Motor neuron (in vitro differentiated cells): ENCODE measurements around the gene OTOA. TPM values are rescaled to one million over a fixed set of nuclear protein-coding genes. Genes with fewer than 3 reads are reported as not detected.
"Not testable (repeated sequence)": the region's sequence is repeated elsewhere in the genome, so short reads cannot be mapped to it uniquely, and the experiment has no call there.

Source experiments
- ATAC-seq, 8 experiments: fragments of 200-7000 bp; cut with Tn5 transposase; replicated peaks in 6 of 8; 2 replicates each; pipeline ENCODE4 v1.8.0; 2021; ENCODE audit warnings: mild to moderate bottlenecking in 8 of 8, moderate library complexity in 8 of 8
- H3K27ac ChIP-seq, 2 donors: fragments of 250-450 bp; sonication (Bioruptor Pico); 2 replicates each; pipeline ENCODE4 v1.9.0; 2021; ENCODE audit warnings: antibody characterized with exemption in 2 of 2, mild to moderate bottlenecking in 2 of 2, moderate library complexity in 1 of 2
- H3K4me1 ChIP-seq, 2 donors: fragments of 250-450 bp; sonication (Bioruptor Pico); replicated peaks in 1 of 2; 2 replicates each; pipeline ENCODE4 v1.6.1; 2021; ENCODE audit warnings: antibody characterized with exemption in 2 of 2, mild to moderate bottlenecking in 2 of 2, moderate library complexity in 1 of 2
- H3K4me3 ChIP-seq, 5 donors: fragments of 250-450 bp; sonication (Bioruptor Pico); 2 replicates each; pipeline ENCODE4 v1.9.0; 2021; ENCODE audit warnings: antibody characterized with exemption in 5 of 5, mild to moderate bottlenecking in 5 of 5, moderate library complexity in 4 of 5
- WGBS, 10 experiments: fragments of 450-650 bp; shearing (Covaris generic); methylation state at CpG; one replicate each; pipeline ENCODE4 v1.0.0; 2022; 5-methylcytosine and 5-hydroxymethylcytosine counted together
- in situ Hi-C, 9 experiments: fragments of 400-800 bp; cut with MboI; loops; one replicate each; pipeline ENCODE4 v1.15.0; 2021; ENCODE audit warnings: low sequenced_read_pairs in 9 of 9, low pct_unique_long_range_greater_than_20kb in 2 of 9; ENCODE audit not compliant: unreplicated experiment in 9 of 9
- total RNA-seq, 8 experiments: library from RNA; unstranded; fragments of 300-600 nt; gene quantifications; 2 replicates each; pipeline versions ENCODE4 v1.2.3 to v1.2.4, GENCODE V29; 2022

Gene OTOA
- total RNA-seq, 8 experiments from 2014 or later = 0.05 to 0.47 (median 0.22) TPM

DNA sequence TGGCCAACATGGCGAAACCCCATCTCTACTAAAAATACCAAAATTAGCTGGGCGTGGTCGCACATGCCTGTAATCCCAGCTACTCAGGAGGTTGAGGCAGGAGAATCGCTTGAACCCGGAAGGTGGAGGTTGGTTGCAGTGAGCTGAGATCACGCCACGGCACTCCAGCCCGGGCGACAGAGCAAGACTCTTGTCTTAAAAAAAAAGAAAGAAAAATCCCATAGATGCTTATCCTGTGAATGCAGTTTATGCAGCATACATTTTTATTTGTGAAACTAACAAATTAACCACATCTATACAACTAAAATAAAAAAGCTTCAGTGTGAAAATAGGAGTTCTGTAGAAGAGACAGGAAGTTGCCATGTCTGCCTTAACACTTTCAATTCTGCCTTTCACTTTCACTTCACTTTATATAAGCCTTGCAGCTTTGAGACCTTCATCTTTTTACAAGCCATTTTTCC lies 18.5 kb upstream of the OTOA start:
- 73 to 100% (median 97%) methylated on average over 2 to 8 of the region's 9 CpGs; no CpG with 5 or more reads in 4 of the 10 experiments for WGBS, 10 experiments
- Histone ChIP-seq H3K4me1 (no peaks in the 10 kb centered on the region), H3K27ac (no peak overlapping the region), H3K4me3 (no peak overlapping the region)
- in situ Hi-C loops = no loop called here
- ATAC-seq = peak in 2 of 8 experiments; percentile 50 to 74

GRCh38 chr16:21646091-21646490 lies 17.7 kb upstream of the OTOA start:
- ATAC-seq = no peak
- H3K27ac ChIP-seq = no peak overlapping the region
- no peak overlapping the region for H3K4me3 ChIP-seq
- in situ Hi-C loops = no loop called here
- 44 to 100% (median 92%) methylated on average over 1 to 5 of the region's 5 CpGs; no CpG with 5 or more reads in 2 of the 10 experiments for WGBS, 10 experiments
- H3K4me1 ChIP-seq = no peaks in the 10 kb centered on the region

- Histone ChIP-seq H3K4me3 (no peak overlapping the region), H3K27ac (no peak overlapping the region), H3K4me1 (no peaks in the 10 kb centered on the region)
- WGBS, 10 experiments = 81 to 100% (median 94%) methylated on average over 2 to 13 of the region's 18 CpGs; no CpG with 5 or more reads in 3 of the 10 experiments
- in situ Hi-C loops = no loop called here
- ATAC-seq = no peak
Measured at GRCh38 chr16:21646721-21647561, 16.8 kb upstream of the OTOA start.

DNA sequence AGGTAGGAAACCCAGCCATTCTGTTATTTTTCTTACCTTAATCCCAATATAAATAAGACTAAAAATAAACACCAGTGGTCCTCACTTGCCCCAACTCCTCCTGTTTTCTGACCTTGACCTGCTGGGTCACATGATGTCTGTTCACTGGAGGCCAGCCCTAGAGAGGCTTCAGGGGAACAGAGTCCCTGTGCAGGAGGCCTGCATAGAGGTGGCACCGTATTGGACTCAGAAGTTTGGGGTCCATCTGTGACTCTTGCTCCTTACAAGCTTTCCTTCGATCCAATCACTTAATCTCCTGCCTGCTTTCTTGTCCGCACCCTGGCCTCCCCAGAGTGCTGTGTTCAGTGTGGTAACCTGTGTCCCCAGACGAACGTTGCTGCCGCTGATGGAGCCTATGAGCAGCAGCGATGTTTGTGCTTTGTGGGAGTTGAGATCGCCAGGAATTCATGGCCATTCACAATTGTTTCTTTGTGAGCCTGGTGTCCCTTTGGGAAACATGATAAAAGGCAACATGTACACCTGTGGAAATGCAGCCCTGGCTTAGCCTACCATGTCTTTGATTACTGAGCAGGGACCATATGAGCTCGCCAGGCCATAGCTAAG lies 16.1 kb upstream of the OTOA start:
- WGBS, 10 experiments = 82 to 100% (median 100%) methylated on average over 2 to 6 of the region's 9 CpGs; no CpG with 5 or more reads in 3 of the 10 experiments
- H3K4me1 ChIP-seq = no peaks in the 10 kb centered on the region
- no peak overlapping the region for H3K27ac ChIP-seq
- H3K4me3 ChIP-seq = no peak overlapping the region
- ATAC-seq = no peak
- in situ Hi-C loops = no loop called here

DNA sequence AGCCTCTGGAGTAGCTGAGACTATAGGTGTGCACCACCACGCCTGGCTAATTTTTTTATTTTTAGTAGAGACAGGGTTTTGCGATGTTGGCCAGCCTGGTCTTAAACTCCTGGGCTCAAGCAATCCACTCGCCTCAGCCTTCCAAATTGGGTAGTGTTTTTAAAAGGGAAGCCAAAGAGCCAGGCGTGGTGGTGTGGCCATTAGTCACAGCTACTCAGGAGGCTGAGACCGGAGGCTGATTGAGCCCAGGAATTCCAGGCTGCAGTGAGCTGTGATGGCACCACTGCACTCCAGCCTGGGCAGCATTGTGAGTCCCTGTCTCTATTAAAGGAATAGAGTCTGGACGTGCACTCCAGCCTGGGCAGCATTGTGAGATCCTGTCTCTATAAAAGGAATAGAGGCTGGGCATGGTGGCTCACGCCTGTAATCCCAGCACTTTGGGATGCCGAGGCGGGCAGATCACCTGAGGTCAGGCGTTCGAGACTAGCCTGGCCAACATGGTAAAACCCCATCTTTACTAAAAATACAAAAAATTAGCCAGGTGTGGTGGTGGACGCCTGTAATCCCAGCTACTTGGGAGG lies 13.9 kb upstream of the OTOA start:
- in situ Hi-C loops = loop anchor here in 1 of 9 experiments (25.0 kb wide), 1 partner anchor 487 kb away; no protein-coding TSS in a partner anchor
- 87 to 100% (median 93%) methylated on average over 2 to 7 of the region's 12 CpGs; no CpG with 5 or more reads in 4 of the 10 experiments for WGBS, 10 experiments
- not testable (repeated sequence) for H3K4me3 ChIP-seq, ATAC-seq, H3K4me1 ChIP-seq, H3K27ac ChIP-seq

DNA sequence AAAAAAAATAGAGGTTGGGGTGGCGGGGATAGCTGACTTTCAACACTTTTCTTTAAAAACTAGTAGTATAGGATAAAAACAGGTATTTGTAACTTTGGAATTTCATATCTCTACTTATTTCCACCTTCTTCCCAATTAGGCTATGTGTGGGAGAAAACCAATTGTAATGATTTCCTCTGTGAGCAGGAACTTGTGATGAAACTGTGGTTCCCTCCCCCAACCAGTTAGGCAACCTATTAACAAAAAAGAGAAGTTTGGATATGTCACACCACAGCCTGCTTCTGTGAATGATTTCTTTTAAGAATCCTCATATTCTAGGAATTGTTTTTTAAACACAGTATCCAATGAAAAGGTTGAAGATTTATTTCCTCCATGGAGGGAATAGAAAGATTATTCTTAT lies 13.2 kb upstream of the OTOA start:
- in situ Hi-C loops = loop anchor here in 1 of 9 experiments (25.0 kb wide), 1 partner anchor 487 kb away; no protein-coding TSS in a partner anchor
- H3K4me3 ChIP-seq = no peak overlapping the region
- no peak for ATAC-seq
- no peaks in the 10 kb centered on the region for H3K4me1 ChIP-seq
- 80 to 100% (median 100%) methylated on average over 1 of the region's 1 CpG; no CpG with 5 or more reads in 3 of the 10 experiments for WGBS, 10 experiments
- no peak overlapping the region for H3K27ac ChIP-seq

DNA sequence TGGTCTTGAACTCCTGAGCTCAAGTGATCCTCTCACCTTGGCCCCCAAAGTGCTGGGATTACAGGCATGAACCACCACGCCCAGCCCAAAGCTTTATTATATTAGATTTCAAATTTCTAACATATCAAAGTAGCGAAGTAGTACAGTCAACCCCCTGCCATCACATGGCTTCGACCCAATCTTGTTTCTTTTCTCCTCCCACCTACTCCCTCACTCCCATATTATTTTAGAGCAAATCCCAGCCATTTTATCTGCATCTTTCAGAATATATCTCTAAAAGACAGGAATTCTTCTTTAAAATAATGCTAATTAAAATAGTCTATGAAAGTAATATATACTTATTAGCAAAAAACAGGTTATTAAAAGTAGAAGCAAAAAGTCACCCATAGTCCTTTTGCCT lies 12.3 kb upstream of the OTOA start:
- 93 to 100% (median 100%) methylated on average over 1 to 3 of the region's 3 CpGs; no CpG with 5 or more reads in 4 of the 10 experiments for WGBS, 10 experiments
- H3K4me3 ChIP-seq = no peak overlapping the region
- in situ Hi-C loops = loop anchor here in 1 of 9 experiments (25.0 kb wide), 1 partner anchor 486 kb away; no protein-coding TSS in a partner anchor
- ATAC-seq = no peak
- no peaks in the 10 kb centered on the region for H3K4me1 ChIP-seq
- no peak overlapping the region for H3K27ac ChIP-seq

GRCh38 chr16:21652453-21652852 lies 11.3 kb upstream of the OTOA start, which contains the start of gene IGSF6:
IGSF6 (minus strand) TSS chr16:21652608; CDS start chr16:21652598, 10 bp downstream.
- H3K4me1 ChIP-seq = no peaks in the 10 kb centered on the region
- H3K4me3 ChIP-seq = no peak within 1 kb of the TSS
- in situ Hi-C loops = loop anchor here in 1 of 9 experiments (25.0 kb wide), 1 partner anchor 485 kb away; no protein-coding TSS in a partner anchor
- H3K27ac ChIP-seq = no peak within 1 kb of the TSS
- peak in 1 of 8 experiments; percentile 23 for ATAC-seq
- WGBS, 10 experiments = 80 to 100% (median 96%) methylated on average over 1 to 6 of the region's 6 CpGs; no CpG with 5 or more reads in 1 of the 10 experiments

DNA sequence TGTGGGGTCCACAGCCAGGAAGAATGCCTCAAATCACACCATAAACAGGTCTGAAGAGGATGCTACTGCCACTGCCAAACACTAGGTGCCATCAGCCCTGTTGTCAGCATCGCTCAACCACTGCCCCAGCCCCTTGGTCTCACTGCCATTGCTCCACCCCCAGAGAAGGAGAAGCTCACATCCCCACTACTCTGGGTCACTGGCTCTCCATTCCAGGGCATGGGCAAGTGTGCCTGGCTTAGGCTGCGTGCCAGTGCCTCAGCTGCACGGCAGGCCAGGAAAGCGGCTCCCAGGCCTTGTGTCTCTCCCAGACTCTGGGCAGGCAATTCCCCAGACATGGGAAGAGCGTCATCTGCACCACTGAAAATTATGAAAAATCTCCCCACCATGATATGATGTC lies 10.2 kb upstream of the OTOA start:
- in situ Hi-C loops = loop anchor here in 1 of 9 experiments (25.0 kb wide), 1 partner anchor 484 kb away; no protein-coding TSS in a partner anchor
- 61 to 100% (median 100%) methylated on average over 1 to 3 of the region's 5 CpGs; no CpG with 5 or more reads in 5 of the 10 experiments for WGBS, 10 experiments
- Histone ChIP-seq H3K27ac (no peak overlapping the region), H3K4me3 (no peak overlapping the region), H3K4me1 (no peaks in the 10 kb centered on the region)
- ATAC-seq = no peak

- Histone ChIP-seq H3K4me1 (no peaks in the 10 kb centered on the region), H3K4me3 (no peak overlapping the region), H3K27ac (no peak overlapping the region)
- no peak for ATAC-seq
- WGBS, 10 experiments = 44 to 100% (median 100%) methylated on average over 1 of the region's 1 CpG; no CpG with 5 or more reads in 3 of the 10 experiments
- in situ Hi-C loops = loop anchor here in 1 of 9 experiments (25.0 kb wide), 1 partner anchor 483 kb away; no protein-coding TSS in a partner anchor
Measured at GRCh38 chr16:21654466-21654865, 9.3 kb upstream of the OTOA start.

DNA sequence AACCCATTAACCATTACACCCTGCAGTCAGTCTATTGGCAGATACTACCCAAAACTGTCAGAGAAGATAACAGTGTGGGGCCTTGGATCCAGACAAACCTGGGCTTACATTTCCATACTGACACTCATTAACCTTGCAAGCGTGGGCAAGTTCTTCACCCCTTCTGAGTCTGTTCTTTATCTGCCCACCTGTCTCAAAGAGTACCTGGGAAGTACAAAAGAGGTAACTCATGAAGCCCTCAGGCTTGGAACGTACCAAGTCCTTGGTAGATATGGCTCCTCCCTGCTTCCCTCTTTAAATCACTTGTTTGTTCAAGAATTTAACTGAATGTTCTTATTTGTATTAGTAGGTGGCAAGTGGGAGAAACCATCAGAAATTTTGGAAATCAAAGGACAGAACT lies 8.9 kb upstream of the OTOA start:
- Histone ChIP-seq H3K27ac (no peak overlapping the region), H3K4me1 (no peaks in the 10 kb centered on the region), H3K4me3 (no peak overlapping the region)
- 60 to 100% (median 93%) methylated on average over 1 to 2 of the region's 2 CpGs; no CpG with 5 or more reads in 3 of the 10 experiments for WGBS, 10 experiments
- in situ Hi-C loops = loop anchor here in 1 of 9 experiments (25.0 kb wide), 1 partner anchor 482 kb away; no protein-coding TSS in a partner anchor
- no peak for ATAC-seq
